ENCODE results near the gene TRPM4.

DNA sequence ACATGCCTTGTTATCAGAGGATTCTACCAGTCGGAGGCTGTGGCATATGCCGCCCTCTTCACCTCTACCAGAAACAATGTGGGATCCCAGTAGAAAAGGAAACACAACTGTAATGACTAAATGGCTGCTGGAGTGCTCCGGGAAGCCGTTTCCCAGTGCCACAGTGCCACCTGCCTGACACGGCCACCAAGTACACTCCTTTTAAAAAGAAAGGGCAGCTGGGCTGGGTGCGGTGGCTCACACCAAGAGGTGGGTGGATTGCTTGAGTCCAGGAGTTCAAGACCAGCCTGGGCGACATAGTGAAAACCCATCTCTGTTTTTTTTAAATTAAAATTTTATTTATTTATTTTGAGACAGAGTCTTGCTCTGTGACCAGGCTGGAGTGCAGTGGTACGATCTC lies 67.3 kb downstream of the TRPM4 start:
- no peak for TF ChIP-seq ZFP3 (CRISPR knock-in tag; IDR thresholded peaks at IDR 0.05)
- no peak for TF ChIP-seq CSDC2 (CRISPR knock-in tag; IDR thresholded peaks at IDR 0.05)
- no peak for TF ChIP-seq ESRRG (CRISPR knock-in tag; IDR thresholded peaks at IDR 0.05)
